K562 (cell line): ENCODE results near the gene KCNQ5. TPM values are rescaled to one million over a fixed set of nuclear protein-coding genes. Genes with fewer than 3 reads are reported as not detected.

Experiments
- ATAC-seq: fragments of 200-7000 bp; cut with Tn5 transposase; 3 replicates; pipeline ENCODE4 v1.9.1; 2020; ENCODE audit warnings: moderate library complexity
- BruUV-seq: library from RNA; stranded (reverse); fragments of 400-500 nt; replicated peaks from 2 replicates; lab custom pipeline; 2021; lab: Mats Ljungman, UMichigan
- CTCF ChIA-PET: fragments of 300-600 bp; formaldehyde crosslinking; extraction: SDS; loops from one replicate; lab custom pipeline; 2021; ENCODE audit warnings: low intra/inter-chr PET ratio; lab: Yijun Ruan, JAX
- POLR2A ChIA-PET: fragments of 300-600, 350-650 bp; sonication (Branson Sonifier 250); formaldehyde crosslinking; extraction: SDS; loops from one replicate; lab custom pipeline; 2021; ENCODE audit warnings: antibody characterized with exemption, inconsistent platforms; lab: Yijun Ruan, JAX
- DNase-seq, 4 experiments: peaks; one replicate each; pipeline versions ENCODE4 v3.0.0 to v3.0.0-alpha.2; 2011 to 2018; ENCODE audit warnings: low spot score in 3 of 4, mixed read lengths in 3 of 4; ENCODE audit errors: extremely low read depth in 1 of 4
- FAIRE-seq: peaks from 2 replicates; lab custom pipeline; 2011; peaks lifted over from hg19 to GRCh38; lab: Jason Lieb, UNC
- H2AFZ ChIP-seq: 2 replicates; pipeline ENCODE4 v1.6.0; 2011; ENCODE audit warnings: low read depth, low read length, control low read depth, inconsistent platforms
- H3K27ac ChIP-seq: fragments of 200-600 bp; 3 replicates; pipeline ENCODE4 v1.8.0; 2011; ENCODE audit warnings: low read depth, mild to moderate bottlenecking, control low read depth, inconsistent platforms, low read length, moderate library complexity, mixed read lengths; ENCODE audit errors: extremely low read depth
- H3K27me3 ChIP-seq, 2 experiments: fragments of 300-600 bp in 1 of 2; 2 replicates in 1 of 2; 3 replicates in 1 of 2; pipeline versions ENCODE4 v1.6.0 to v1.8.0; 2011; ENCODE audit warnings: inconsistent platforms in 2 of 2, low read length in 2 of 2, mild to moderate bottlenecking in 1 of 2, mixed read lengths in 1 of 2, moderate library complexity in 1 of 2; ENCODE audit not compliant: control insufficient read depth in 2 of 2, insufficient read depth in 2 of 2
- H3K36me3 ChIP-seq: fragments of 300-600 bp; 3 replicates; pipeline ENCODE4 v1.8.0; 2011; ENCODE audit warnings: mild to moderate bottlenecking, low read length, inconsistent platforms; ENCODE audit not compliant: control insufficient read depth, insufficient read depth
- H3K4me1 ChIP-seq, 2 experiments: fragments of 200-600 bp in 1 of 2; replicated peaks in 1 of 2; 2 replicates in 1 of 2; 3 replicates in 1 of 2; pipeline versions ENCODE4 v1.5.1 to v1.8.0; 2011; ENCODE audit warnings: inconsistent platforms in 2 of 2, low read length in 2 of 2, mild to moderate bottlenecking in 1 of 2, mixed read lengths in 1 of 2, moderate library complexity in 1 of 2; ENCODE audit not compliant: control insufficient read depth in 2 of 2, insufficient read depth in 2 of 2
- H3K4me2 ChIP-seq: 2 replicates; pipeline ENCODE4 v1.6.1; 2011; ENCODE audit warnings: low read length, control low read depth, inconsistent platforms, mixed read lengths; ENCODE audit not compliant: insufficient read depth
- H3K4me3 ChIP-seq: fragments of 200-600 bp; sonication (generic), shearing (Covaris generic); 2 replicates; pipeline ENCODE4 v1.5.1; 2016; ENCODE audit warnings: control low read depth, inconsistent platforms
- H3K79me2 ChIP-seq: fragments of 200-600 bp; 3 replicates; pipeline ENCODE4 v1.8.0; 2011; ENCODE audit warnings: low read length, inconsistent platforms; ENCODE audit not compliant: control insufficient read depth, insufficient read depth
- H3K9ac ChIP-seq, 2 experiments: 2 replicates each; pipeline versions ENCODE4 v1.6.0 to v1.6.1; 2011; ENCODE audit warnings: low read depth in 2 of 2, low read length in 2 of 2, control low read depth in 1 of 2, inconsistent platforms in 1 of 2, mild to moderate bottlenecking in 1 of 2, mixed read lengths in 1 of 2; ENCODE audit not compliant: insufficient read depth in 1 of 2
- H3K9me1 ChIP-seq: one replicate; pipeline ENCODE4 v1.6.0; 2011; ENCODE audit warnings: inconsistent platforms, mild to moderate bottlenecking, low read length, moderate library complexity; ENCODE audit not compliant: control insufficient read depth, insufficient read depth
- H3K9me3 ChIP-seq: replicated peaks from 2 replicates; pipeline ENCODE4 v1.5.1; 2011; ENCODE audit warnings: low read depth, low read length, inconsistent platforms; ENCODE audit not compliant: control insufficient read depth, insufficient read depth
- H4K20me1 ChIP-seq: replicated peaks from 2 replicates; pipeline ENCODE4 v1.6.1; 2011; ENCODE audit warnings: low read length, inconsistent platforms, mixed read lengths; ENCODE audit not compliant: control insufficient read depth, insufficient read depth
- KDM1A ChIP-seq, 2 experiments: fragments of 450-650 bp; IDR thresholded peaks; 2 replicates each; pipeline ENCODE4 v1.6.1; 2016; ENCODE audit warnings: mild to moderate bottlenecking in 2 of 2
- L3MBTL2 ChIP-seq: fragments of 450-650 bp; IDR thresholded peaks from 2 replicates; pipeline ENCODE4 v1.6.1; 2016; ENCODE audit warnings: mild to moderate bottlenecking, moderate library complexity
- MECOM ChIP-seq: fragments of 250-450 bp; sonication (Bioruptor Pico); IDR thresholded peaks from 2 replicates; pipeline ENCODE4 v1.8.0; 2022; ENCODE audit warnings: inconsistent platforms
- MEF2A ChIP-seq: IDR thresholded peaks from 2 replicates; pipeline ENCODE4 v1.6.1; 2011; ENCODE audit warnings: low read depth, mild to moderate bottlenecking, low read length, moderate library complexity; ENCODE audit not compliant: control insufficient read depth
- SNRNP70 ChIP-seq: fragments of 200-400 bp; formaldehyde crosslinking; optimal IDR thresholded peaks from 2 replicates; pipeline ENCODE3; 2017; ENCODE audit warnings: low read depth, low read length
- TCF7 ChIP-seq: sonication (generic); IDR thresholded peaks from 2 replicates; pipeline ENCODE4 v1.6.1; 2016; ENCODE audit warnings: antibody characterized with exemption, borderline replicate concordance
- TRIM24 ChIP-seq, 2 experiments: fragments of 450-650 bp; IDR thresholded peaks; 2 replicates each; pipeline ENCODE4 v1.6.1; 2016
- ZNF436 ChIP-seq: fragments of 250-450, 450-650 bp; sonication (Bioruptor Pico); formaldehyde crosslinking; IDR thresholded peaks from 2 replicates; pipeline ENCODE4 v1.7.0; 2020; ENCODE audit warnings: mild to moderate bottlenecking
- WGBS: fragments of 100-300 bp; shearing (Covaris generic); methylation state at CpG from one replicate; pipeline ENCODE4 v1.1.6; 2016; ENCODE audit warnings: low coverage, mixed read lengths; ENCODE audit not compliant: insufficient coverage; ENCODE audit errors: missing lambda C conversion rate; 5-methylcytosine and 5-hydroxymethylcytosine counted together
- in situ Hi-C: fragments of 300-500 bp; cut with MboI; formaldehyde crosslinking; loops from 4 replicates; pipeline ENCODE4 v1.15.0; 2018; ENCODE audit warnings: inconsistent platforms, mixed read lengths
- intact Hi-C: fragments of 100-400 bp; cut with micrococcal nuclease; formaldehyde crosslinking; loops from 2 replicates; pipeline ENCODE4 v1.14.2; 2022
- polyA plus RNA-seq, 8 experiments: library from polyadenylated mRNA; depleted of rRNA in 4 of 8; stranded (reverse) in 5 of 8; unstranded in 3 of 8; fragments of >200 nt; fragmentation: Nextera tagmentation in 2 of 8; fragmentation: Illumina TruSeq in 1 of 8; extraction: Ambion mirVana in 2 of 8; extraction: Trizol in 1 of 8; gene quantifications; 2 replicates each; pipeline versions ENCODE4 v1.2.1 to v1.2.3, GENCODE V29; 2011 to 2014; ENCODE audit warnings: inconsistent platforms in 1 of 8, missing spikeins in 1 of 8
- total RNA-seq, 7 experiments: library from RNA; depleted of rRNA in 6 of 7; stranded (reverse); fragments of >200 nt in 6 of 7; fragmentation: Illumina TruSeq in 2 of 7; extraction: Trizol in 2 of 7; gene quantifications; 2 replicates each; pipeline versions ENCODE4 v1.2.1 to v1.2.3, GENCODE V29; 2011 to 2021; ENCODE audit warnings: low replicate concordance in 1 of 7
- TF ChIP-seq, protein P1 (sequence below): sonication (generic); formaldehyde crosslinking; IDR thresholded peaks from 2 replicates; pipeline ENCODE4 v1.4.0; 2020; ENCODE audit warnings: mild to moderate bottlenecking, missing genetic modification reagents

KCNQ5 gene
- total and polyA plus RNA-seq, 9 of the 15 experiments (the other 6 are each of a cell fraction or from before 2014, with no cell fraction given), result 0.31 to 5.9 (median 2.6) TPM

DNA sequence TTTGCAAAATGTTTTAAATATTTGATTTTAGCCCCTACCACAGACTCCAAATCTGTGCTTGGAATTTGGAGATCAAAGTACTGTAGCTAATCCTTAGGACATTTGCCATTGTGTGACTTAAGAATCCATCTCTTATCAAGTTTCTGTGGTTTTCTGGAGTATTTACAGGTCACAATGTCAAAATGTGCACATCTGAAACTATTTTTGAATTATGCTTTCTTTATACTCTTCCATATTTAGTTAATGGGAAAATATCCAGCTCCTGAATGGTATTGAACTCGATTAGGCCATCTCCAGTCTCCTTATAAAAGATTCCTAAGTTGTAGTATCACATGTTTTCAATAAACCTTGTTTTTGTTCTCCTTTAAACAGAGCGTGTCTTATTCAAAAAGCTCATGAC is 441.0 kb downstream of the KCNQ5 start:
- Histone ChIP-seq H2AFZ (no peak overlapping the region), H3K4me1 (no peaks in the 10 kb centered on the region), H3K27ac (no peak overlapping the region)
- DNase-seq, result no peak
- 7% methylated on average over 2 of the region's 2 CpGs for WGBS
- POLR2A ChIA-PET, result no interaction called here
- TF ChIP-seq TCF7 (no peak), MEF2A (no peak), SNRNP70 (no peak), KDM1A (IDR thresholded peaks at IDR 0.05) (peak; percentile 40 to 60; a peak in 3 of 4 replicates), TRIM24 (IDR thresholded peaks at IDR 0.05) (no peak), L3MBTL2 (no peak), ZNF436 (no peak), MECOM (no peak)
- TF ChIP-seq, protein P1, sequence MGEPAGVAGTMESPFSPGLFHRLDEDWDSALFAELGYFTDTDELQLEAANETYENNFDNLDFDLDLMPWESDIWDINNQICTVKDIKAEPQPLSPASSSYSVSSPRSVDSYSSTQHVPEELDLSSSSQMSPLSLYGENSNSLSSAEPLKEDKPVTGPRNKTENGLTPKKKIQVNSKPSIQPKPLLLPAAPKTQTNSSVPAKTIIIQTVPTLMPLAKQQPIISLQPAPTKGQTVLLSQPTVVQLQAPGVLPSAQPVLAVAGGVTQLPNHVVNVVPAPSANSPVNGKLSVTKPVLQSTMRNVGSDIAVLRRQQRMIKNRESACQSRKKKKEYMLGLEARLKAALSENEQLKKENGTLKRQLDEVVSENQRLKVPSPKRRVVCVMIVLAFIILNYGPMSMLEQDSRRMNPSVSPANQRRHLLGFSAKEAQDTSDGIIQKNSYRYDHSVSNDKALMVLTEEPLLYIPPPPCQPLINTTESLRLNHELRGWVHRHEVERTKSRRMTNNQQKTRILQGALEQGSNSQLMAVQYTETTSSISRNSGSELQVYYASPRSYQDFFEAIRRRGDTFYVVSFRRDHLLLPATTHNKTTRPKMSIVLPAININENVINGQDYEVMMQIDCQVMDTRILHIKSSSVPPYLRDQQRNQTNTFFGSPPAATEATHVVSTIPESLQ (CRISPR knock-in tag), result no peak
- TF ChIP-seq, all 486 proteins: peak for 1
- H3K9ac ChIP-seq, result no peak overlapping the region
- ATAC-seq, result no peak
- intact Hi-C loops (no loop called here), in situ Hi-C loops (no loop called here)
- H3K36me3 ChIP-seq, result no peaks in the 10 kb centered on the region
- H3K4me3 ChIP-seq, result no peak overlapping the region
- CTCF ChIA-PET, result no interaction called here
- H3K79me2 ChIP-seq, result no peaks in the 10 kb centered on the region
- no peaks in the 10 kb centered on the region for H3K9me1 ChIP-seq
- H3K27me3 ChIP-seq, result no peaks in the 10 kb centered on the region
- H4K20me1 ChIP-seq, result no peaks in the 10 kb centered on the region
- BruUV-seq, result no TSS peak
- H3K4me2 ChIP-seq, result no peak overlapping the region
- H3K9me3 ChIP-seq, result no peaks in the 10 kb centered on the region
- FAIRE-seq, result no peak
